ENCODE results near the gene C10orf143.
"Not testable (repeated sequence)": the region's sequence is repeated elsewhere in the genome, so short reads cannot be mapped to it uniquely, and the experiment has no call there.

Gene C10orf143

DNA sequence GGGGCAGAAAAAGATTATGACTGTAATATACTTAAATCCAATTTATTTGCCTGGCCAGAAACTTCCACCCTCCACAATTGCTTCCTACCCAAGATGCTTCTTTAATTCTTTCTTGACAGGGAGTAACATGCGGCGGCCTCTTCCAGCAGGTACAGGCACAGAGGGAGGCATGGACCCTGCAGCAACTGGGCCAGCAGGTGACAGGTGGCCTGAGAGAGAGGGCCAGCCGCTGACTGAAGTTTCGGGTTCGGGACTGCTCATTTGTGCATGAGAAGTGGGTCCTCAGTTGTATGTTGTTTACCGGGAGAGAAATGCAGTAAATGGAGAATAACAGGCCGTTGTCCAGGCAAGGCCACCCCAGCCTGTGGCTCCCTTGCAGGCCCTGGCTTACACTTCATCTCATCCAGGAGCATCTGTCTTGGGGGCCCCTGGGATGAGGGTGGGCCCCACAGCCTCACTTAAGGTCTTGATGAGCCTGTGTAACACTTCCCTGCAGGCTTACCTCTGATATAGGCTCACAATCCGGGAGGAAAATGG, 72.5 kb downstream of the C10orf143 start:
- in situ Hi-C loops (cut with MboI; ENCODE audit: low sequenced_read_pairs), result no loop called here

DNA sequence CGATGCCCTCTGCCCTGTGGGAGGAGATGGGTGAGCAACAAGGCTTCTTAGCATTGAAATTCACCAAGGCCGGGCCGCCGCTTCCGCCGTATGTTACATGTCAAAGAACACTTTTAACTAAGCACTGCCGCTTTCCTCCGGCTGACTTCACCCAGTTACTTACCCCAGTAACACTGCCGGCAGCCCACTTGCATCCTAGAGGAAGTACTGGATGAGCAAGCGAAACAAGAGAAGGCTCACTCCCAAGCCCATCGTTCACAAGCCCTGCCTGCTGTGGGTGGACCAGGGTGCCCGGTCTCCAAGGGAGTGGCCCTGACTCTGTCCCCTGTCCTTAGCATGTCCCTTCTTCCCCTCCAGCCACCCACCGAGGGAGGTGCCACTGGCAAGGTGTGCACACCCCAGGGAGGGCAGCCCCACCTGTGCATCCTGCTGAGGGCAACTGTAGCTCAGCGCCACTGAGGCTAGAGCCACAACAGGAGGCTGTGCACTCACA, 73.4 kb downstream of the C10orf143 start:
- in situ Hi-C loops (cut with MboI; ENCODE audit: low sequenced_read_pairs), result no loop called here

DNA sequence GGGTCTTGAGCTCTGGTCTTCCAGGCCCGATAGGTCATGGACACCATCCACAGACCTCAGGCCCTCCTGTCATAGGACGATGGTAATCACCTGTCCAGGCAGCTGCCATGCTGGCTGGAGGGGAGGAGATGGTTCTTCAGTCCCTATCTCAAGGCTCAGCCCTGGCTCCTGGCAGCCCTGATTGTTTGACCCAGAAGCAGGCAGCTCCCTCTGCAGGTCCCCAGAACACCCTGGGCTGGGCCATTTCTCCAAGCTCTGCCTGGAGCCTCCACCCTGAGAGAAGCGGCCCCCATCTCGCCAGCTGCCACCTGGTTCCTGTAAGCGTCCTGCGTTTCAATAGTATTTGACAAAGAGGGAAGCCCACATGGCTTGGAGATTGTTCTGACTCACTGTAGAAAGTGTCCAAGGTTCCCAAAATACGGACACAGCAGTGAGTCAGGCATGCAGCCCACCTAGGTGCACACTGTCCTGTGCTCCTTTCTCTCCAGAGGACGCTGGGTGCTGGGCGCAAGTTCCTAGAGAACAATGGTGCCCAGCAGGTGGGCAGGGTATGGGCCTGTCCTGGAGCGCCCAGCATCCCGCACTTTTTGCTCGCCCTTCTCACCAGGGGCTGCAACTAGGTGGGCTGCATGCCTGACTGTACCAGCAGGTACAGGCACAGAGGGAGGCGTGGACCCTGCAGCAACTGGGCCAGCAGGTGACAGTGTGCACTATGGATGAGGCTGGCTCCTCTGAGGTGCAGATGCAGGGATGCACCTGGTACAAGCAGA, 74.1 kb downstream of the C10orf143 start:
- in situ Hi-C loops (cut with MboI; ENCODE audit: low sequenced_read_pairs), result no loop called here

DNA sequence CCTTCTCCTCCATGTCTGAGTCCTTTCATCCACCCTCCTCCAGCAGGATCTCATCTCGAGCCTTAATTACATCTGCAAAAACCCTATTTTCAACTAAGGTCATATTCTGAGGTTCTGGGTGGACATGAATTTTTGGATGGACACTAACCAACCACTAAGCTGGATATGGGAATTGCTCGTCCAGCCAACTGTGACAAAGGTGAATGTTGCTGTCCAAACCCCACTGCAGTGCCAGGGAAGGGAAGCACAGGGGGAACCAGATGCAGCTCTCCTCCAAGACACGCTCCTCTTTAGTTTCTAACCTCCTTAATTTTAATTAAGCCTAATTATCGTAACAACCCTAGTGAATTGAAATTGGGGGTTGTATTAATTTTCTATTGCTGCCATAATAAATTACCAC, 81.4 kb downstream of the C10orf143 start:
- in situ Hi-C loops (cut with MboI; ENCODE audit: low sequenced_read_pairs), result no loop called here

DNA sequence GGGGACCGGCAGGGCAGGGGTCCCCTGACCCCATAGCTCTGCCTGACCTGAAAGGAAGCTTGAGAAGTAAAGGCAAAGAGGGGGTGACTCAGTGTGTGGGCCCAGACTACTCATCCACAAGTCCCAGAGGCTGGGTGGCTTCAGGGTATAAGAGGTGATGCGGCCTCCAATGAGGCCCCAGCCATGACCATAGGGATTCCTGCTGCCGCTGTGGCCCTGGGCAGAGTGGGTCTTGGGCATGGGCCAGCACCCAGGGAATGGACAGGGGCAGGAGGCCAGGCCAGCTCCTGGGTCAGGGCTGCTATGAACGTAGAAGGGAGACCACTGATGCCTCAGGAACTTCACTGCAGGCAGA, 82.2 kb downstream of the C10orf143 start:
- in situ Hi-C loops (cut with MboI; ENCODE audit: low sequenced_read_pairs), result no loop called here

DNA sequence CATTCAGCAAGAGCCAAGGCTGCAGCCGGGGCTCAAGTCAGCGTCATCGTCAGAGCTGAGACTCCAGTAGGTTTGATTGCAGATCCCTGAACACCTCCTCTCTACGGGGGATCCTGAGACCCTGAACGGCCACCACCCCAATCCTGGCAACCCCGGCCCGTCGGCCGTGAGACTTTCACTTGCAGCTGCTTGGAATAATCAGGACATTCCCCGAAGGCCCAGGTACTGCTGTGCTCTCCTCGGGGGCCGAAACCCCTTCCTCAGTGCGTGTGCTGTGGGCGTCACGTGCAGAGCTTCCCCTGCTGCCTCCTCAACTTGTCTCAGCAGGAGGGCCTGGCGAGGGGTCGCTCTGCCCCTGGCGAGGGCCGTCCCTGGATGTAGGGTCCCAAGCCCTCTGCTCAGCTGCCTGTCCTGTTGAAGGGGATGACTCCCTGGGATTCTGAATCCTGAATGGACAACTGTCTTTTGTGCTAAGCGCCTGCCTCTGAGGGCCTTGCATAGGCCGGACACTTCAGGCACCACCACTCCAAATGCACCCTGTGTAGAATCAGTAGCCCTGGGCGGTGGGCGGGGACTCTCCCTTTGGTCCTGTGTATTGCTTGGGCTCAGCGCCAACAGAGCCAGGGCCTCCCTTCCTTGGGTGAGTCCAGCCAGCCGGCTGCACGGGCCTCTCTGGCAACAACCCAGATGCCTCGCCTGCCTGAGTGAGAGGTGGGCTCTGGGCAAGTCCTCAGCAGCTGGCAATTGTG, 82.7 kb downstream of the C10orf143 start:
- in situ Hi-C loops (cut with MboI; ENCODE audit: low sequenced_read_pairs), result no loop called here

DNA sequence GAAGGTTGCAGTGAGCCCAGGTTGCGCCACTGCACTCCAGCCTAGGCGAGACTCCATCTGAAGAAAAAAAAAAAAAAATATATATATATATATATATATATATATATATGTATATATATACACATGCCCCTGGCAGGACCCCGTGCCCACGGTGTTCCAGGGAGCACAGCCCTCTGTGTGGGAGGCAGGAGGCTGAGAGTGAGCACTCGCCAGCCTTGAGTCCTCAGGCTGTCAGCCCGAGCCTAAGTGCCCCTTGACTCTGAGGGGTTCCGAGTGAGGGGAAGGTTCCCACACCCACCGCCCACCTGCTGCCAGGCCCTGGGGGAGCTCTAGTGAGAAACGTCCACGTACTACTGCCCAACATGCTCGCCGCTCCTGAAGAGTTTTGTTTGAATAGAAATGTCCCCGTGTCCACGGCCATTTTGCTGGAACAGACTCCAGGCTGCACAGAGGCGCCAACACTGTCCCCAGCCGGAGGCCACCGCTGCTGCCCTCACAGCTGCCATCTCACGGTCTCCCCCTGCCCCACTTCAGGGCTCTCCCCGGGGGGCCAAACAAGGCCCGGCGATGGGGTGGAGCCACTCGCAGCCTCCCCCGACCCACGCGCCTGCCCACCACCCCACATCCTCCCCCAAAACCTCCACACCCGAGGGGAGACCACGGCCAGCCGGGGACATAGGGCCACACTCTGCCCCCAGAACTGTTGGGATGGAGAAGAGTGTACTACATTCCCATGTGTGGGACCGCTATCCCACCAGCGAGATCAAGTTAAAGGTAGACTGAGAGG, 83.8 kb downstream of the C10orf143 start:
- in situ Hi-C loops (cut with MboI; ENCODE audit: low sequenced_read_pairs), result no loop called here

DNA sequence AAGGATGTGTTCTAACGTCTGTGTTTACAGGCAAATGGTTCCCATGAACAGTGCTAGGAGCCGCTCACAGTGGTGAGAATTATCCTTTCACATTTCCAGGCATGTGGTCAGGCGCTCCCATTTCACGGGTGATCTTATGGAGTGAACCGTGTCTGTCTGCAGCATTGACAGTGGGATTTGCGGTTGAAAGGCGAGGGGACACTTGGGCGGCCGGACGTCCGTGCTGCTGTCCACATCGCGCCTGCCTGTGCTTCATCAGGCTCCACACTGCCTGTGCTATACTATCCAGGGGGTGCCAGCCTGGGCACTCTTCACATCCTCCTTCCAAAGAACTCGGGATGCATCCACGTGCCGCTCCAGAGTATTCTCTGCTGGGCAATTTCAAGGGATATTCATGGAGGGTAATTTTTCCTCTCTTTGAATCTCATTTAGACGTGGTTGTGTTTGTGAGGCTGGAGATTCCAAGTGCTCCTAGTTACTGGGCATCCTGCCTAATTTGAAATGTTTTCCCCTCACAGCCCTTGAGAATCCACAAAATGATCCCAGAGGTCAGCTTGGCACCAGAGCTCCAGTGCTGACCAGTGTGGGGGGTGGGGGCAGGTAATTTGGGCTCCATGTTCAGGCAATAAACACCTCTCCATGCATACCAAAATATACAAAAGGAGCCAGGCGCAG, 84.7 kb downstream of the C10orf143 start:
- in situ Hi-C loops (cut with MboI; ENCODE audit: low sequenced_read_pairs), result no loop called here

DNA sequence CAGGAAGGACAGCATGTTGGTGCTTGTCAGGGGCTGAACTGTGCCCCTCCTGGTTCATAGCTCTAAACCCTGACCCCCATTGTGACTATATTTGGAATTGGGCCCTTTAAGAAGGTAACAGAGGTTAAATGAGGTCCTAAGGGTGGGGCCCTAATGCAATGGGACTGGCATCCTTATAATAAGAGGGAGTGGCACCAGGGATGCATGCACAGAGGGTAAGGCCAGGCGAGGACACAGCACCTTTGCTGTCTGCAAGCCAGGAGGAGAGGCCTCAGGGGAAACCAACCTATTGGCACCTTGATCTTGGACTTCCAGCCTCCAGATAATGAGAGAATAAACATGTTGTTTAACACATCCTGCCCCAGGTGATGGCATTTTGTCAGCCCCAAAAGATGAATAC, 85.3 kb downstream of the C10orf143 start:
- in situ Hi-C loops (cut with MboI; ENCODE audit: low sequenced_read_pairs), result no loop called here

DNA sequence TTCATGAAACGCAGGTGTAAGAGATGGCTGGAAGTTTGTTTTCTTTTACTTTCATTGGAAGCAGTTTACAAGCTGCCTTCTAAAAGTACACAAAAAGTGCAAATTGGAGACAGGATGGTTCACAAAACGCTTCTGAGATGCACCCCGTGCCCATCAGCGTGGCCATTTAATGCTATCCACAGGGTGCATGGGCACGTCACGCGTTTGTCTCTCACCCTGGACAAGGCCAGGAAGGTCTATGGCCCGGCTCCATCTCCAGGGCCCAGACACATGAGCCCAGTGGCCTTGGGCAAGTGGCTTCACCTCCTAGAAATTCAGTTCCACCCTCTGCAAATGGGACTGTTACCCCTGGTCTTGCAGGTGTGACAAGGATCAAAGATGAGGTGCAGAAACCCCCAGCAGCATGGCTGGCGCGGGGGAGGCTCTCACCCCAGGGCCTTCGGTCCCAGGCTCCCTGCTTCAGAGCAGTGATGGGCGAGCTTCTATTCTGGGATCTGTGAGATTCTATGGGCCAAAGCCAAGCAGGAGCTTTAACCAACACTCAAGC, 85.8 kb downstream of the C10orf143 start:
- in situ Hi-C loops (cut with MboI; ENCODE audit: low sequenced_read_pairs), result no loop called here

DNA sequence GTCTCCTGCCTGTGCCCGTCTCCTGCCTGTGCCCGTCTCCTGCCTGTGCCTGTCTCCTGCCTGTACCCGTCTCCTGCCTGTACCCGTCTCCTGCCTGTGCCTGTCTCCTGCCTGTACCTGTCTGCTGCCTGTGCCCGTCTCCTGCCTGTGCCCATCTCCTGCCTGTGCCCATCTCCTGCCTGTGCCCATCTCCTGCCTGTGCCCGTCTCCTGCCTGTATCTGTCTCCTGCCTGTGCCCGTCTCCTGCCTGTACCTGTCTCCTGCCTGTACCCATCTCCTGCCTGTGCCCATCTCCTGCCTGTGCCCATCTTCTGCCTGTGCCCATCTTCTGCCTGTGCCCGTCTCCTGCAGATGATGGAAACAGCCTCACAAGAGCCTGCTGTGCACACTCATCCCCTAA, 86.3 kb downstream of the C10orf143 start:
- in situ Hi-C loops (cut with MboI; ENCODE audit: low sequenced_read_pairs), result not testable (repeated sequence)

DNA sequence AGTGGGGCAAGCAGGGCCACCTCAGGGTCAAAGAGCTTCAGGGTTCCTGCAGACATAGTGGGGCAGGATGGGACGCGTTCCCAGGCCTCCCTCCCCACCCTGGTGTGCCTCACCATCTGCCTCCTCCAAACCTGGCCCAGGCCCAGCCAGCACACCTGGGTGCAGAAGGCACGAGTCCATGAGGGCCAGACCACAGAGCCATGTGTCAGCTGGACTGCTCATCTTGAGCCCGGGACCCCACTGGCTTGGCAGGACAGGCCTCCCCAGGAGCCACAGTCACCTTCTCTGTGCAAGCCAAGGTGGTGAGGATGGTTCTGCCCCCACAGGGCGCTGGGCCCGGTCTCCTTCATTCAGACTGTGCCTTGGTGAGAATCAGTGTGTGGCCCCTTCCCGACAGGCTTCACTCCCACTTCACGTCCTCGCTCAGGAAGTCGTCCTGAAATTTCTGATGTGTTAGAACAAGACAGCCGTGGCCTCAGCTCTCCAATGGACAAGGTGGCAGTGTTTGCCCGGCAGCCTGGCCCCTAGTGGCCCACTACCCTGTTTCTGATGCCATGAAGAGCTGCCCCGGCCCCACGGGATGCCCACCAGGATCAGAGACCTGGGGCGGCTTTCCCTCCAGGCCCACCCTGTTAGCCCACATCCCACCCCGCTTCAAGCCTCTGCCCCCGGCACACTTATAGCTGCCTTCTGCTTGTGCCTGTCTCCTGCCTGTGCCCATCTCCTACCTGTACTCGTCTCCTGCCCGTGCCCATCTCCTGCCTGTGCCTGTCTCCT, 87.0 kb downstream of the C10orf143 start:
- in situ Hi-C loops (cut with MboI; ENCODE audit: low sequenced_read_pairs), result no loop called here

DNA sequence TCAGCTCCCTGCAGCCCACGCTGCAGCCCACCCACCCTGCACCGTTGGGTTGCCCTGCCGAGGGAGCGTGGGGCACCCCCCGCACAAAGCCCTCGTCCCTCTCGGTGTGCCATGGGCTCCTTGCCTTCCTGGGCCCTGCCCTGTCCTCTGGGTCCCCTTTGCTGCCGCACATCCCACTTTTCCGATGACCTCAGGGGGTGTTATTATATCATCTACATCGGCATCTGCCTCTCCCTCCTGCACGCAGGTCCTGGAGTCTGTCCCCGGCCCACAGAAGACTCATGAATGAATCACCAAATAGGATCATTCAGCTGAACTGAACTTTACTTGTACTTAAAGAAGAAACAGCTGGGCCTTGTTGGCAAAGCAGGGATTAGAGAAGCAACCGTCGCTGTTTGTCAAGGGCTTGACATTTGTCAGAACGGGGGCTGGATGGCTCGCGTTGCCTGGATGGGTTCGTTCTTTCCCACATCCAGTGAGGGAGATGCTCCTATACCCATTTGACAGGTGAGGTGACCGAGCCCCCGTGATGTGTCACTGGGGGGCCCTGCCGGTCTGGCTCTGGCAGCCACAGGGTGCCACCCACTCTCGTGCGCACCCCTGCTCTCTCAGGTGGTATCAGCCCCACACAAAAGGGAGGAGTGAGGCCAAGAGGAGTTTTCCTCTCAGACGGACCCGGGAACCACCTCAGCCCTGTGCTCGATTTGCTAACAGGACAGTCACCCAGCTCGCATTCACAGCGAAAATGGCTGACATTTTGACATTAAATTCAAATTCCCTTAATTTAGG, 87.9 kb downstream of the C10orf143 start:
- in situ Hi-C loops (cut with MboI; ENCODE audit: low sequenced_read_pairs), result no loop called here

DNA sequence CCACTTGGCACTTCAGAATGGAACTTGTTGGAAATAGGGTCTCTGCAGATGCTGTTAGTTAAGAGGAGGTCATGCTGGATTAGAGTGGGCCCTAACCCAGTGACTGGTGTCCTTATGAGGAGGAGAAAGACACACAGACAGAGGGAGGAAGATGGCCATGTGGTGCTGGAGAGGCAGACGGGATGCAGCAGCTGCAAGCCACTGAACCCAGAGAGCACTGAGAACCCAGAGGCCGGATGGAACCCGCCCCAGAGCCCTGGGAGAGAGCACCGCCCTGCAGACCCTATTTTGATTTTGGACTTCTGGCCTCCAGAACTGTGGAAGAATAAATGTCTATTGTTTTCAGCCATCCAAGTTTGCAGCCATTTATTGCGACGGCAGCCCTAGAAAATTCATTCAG, 88.5 kb downstream of the C10orf143 start:
- in situ Hi-C loops (cut with MboI; ENCODE audit: low sequenced_read_pairs), result no loop called here

DNA sequence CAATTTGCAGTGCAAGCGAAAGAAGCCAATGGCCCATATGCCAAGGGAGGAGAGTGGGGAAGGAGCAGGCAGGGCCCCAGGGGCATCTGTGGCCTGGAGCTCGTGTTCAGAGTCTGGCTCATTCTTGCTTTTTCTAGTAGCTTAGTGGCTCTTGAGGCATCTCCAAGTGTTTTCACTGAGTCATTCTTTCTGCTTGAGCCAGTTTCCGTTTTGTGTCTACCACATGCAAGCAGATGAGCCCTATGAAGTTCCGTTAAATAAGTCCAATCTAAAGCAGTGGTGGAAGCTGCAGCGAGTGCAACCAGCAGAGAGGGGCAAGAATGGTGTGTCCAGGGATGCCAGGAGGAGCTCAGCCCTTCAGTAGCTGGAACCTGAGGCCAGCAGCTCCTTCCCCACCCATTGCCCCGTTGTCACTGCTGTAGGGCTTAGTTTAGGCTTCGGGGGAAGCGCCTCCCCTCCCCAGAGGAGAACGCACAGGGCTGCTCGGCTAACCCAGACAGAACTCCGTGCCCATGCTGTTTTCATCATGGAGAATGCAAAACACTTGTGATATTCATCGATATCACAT, 89.2 kb downstream of the C10orf143 start:
- in situ Hi-C loops (cut with MboI; ENCODE audit: low sequenced_read_pairs), result no loop called here

DNA sequence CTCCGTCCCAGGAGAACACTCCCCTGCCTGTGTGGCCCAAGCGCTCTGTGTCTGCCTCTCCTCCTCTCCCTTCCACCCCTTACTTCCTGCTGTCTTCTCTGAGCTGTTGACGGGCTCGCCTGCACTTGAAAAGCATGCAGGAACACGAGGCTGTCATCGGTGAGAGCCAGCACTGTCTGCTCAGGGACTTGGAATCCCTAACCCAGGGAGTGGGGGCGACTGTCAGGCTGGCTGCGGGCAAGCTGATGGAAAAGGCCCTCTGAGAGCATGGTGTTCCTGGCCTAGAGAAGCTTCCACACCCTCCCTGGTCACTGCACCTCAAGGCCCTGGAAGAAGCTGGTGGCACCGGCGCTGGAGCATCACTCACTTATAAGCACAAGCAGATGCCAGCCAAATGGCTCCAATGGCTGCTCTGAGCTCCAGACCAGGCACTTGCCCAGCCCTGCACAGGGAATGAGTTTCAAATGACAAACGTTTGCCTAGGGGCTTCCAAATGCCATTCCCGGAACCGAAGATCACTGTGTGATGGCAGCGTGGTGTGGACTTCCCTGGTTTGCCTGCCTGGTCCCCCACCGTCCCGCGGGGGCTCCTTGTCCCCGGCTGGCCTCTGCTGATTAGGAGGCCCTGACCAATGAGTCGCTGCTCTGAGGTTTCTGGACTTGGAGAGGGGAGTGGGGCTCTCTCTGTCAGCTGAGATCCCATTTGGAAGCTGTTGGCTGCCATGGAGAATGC, 89.8 kb downstream of the C10orf143 start:
- in situ Hi-C loops (cut with MboI; ENCODE audit: low sequenced_read_pairs), result no loop called here

DNA sequence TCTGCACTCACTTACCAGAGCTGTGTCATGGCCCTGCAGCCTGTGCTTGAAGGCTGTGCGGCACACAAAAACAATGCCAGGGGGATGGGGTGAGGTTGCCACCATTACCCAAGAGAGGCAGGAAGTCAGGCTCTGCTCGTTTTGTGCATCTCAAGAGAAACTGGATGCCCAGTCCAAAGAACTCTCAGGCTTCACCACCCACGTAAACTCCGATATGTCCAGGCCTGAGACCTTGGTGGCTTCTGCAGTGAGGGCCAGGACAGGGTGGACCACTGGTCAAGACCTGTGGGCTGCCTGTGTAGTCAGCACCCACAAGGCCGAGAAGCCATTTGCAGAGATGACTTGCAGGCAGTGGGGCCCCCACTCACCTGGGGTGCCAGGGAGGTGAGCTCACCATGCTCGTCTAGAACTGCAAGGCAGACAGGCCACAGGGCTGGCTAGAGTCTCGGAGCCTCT, 91.9 kb downstream of the C10orf143 start:
- in situ Hi-C loops (cut with MboI; ENCODE audit: low sequenced_read_pairs), result no loop called here

DNA sequence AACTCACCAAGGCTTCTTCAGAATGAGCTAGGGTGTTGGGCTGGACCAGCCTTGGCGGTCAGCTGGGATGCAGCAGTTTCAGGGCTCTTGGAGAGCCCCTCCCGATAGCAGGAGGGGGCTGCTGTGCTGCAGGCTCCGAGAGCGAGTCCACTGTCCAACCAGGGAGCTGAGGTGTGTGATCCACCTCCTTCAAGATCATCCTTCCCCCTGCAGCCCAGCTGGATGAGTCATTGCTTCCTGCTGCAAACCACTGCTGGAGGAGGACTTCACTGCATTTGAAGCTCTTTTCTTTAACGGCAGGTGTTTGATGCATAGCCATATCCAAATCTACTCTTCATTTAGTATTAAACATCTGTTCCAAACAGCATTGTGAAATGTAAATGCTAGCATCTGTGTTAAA, 92.4 kb downstream of the C10orf143 start:
- in situ Hi-C loops (cut with MboI; ENCODE audit: low sequenced_read_pairs), result no loop called here
